CMK (cell line): Measurements from ENCODE around the gene ATN1.
A peak's percentile ranks its signal among the peaks of the same experiment; 100 is the strongest.

Source experiments
- DNase-seq: peaks from one replicate; pipeline ENCODE4 v3.0.0-alpha.2; 2010; ENCODE audit warnings: low read depth

Gene ATN1

GRCh38 chr12:6925540-6926279 lies 2.0 kb upstream of the ATN1 start:
- no peak for DNase-seq

DNA sequence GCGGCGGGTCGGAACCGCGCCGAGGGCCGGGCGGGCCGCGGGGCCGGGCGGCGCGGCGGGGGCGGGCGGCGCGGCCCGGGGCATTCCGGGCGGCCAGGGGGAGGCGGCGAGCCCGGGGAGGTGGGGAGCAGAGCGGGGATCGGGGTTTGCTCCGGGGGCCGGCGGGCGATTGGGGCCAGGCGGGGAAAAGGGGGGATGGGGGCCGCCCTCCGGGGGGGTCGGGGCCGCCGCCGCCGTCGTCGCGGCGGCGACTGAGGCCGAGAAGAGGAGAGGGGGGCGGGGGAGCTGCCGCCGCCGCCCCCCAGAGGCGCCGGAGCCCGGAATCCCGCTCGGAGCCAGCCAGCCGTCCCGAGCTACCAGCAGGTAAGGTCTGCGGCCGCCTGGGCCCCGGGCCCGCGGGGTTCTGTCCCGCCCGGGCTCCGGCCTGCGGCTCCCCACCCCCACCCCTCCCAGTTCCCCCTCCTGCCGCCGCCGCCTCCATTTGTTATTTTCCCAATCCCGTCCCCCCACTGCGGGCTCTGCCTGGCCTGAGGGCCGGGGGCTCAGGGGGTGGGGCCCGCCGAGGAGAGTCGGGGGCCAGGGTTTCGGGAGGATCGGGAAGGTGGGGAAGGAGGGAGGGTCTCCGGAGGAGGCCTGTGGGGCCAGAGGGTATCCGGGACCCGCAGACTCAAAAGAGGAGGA lies 403 bp downstream of the ATN1 start:
- DNase-seq, result no peak

- DNase-seq, result no peak
Observed at GRCh38 chr12:6928703-6929407, 1.1 kb downstream of the ATN1 start.

GRCh38 chr12:6929466-6930452 lies 2.0 kb downstream of the ATN1 start:
- no peak for DNase-seq

DNA sequence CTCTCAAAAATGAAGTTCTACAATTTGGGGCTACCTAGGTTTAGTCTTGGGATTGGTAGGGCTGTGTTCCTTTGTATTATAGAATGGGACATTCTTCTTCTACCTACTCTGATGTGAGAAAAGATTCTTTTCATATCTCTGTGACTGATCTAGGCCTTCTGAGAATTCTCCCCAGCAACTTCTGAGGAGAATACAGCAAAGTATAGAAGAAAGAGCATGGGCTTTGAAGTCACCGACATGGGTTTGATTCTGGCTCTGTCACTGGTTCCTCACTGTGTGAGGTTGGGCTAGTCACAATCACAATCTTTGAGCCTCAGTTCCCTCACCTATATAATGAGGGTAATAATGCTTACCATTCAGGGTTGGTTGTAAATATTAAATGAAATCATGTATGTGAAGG lies 5.0 kb downstream of the ATN1 start:
- DNase-seq, result no peak

DNA sequence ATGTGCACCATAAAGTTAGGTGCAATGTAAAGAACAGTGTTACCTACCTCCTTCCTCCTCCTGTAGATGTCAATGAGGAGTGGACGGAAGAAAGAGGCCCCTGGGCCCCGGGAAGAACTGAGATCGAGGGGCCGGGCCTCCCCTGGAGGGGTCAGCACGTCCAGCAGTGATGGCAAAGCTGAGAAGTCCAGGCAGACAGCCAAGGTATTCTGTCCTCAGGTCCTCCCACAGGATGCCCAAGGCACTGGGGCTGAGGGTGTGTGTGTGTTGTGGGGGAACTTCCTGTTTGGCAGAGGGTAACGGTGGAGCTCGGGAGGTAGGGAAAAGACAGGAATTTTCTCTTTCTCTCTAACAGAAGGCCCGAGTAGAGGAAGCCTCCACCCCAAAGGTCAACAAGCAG lies 6.4 kb downstream of the ATN1 start:
- no peak for DNase-seq

DNA sequence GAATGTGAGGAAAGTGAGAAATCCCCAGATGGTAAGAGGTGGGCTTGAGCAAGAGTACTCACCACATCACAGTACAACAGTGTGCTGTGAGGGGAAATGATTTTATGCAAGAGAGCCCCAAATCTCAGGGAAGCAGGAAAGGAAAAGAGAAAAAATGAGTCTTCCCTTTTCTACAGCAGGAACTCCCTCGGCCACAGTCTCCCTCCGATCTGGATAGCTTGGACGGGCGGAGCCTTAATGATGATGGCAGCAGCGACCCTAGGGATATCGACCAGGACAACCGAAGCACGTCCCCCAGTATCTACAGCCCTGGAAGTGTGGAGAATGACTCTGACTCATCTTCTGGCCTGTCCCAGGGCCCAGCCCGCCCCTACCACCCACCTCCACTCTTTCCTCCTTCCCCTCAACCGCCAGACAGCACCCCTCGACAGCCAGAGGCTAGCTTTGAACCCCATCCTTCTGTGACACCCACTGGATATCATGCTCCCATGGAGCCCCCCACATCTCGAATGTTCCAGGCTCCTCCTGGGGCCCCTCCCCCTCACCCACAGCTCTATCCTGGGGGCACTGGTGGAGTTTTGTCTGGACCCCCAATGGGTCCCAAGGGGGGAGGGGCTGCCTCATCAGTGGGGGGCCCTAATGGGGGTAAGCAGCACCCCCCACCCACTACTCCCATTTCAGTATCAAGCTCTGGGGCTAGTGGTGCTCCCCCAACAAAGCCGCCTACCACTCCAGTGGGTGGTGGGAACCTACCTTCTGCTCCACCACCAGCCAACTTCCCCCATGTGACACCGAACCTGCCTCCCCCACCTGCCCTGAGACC lies 7.8 kb downstream of the ATN1 start:
- no peak for DNase-seq

GRCh38 chr12:6936194-6936635 lies 8.5 kb downstream of the ATN1 start:
- DNase-seq, result no peak

- no peak for DNase-seq
Observed at GRCh38 chr12:6936636-6937480, 9.1 kb downstream of the ATN1 start.

GRCh38 chr12:6937481-6938352 lies 10.0 kb downstream of the ATN1 start:
- peak; percentile 84 for DNase-seq

DNA sequence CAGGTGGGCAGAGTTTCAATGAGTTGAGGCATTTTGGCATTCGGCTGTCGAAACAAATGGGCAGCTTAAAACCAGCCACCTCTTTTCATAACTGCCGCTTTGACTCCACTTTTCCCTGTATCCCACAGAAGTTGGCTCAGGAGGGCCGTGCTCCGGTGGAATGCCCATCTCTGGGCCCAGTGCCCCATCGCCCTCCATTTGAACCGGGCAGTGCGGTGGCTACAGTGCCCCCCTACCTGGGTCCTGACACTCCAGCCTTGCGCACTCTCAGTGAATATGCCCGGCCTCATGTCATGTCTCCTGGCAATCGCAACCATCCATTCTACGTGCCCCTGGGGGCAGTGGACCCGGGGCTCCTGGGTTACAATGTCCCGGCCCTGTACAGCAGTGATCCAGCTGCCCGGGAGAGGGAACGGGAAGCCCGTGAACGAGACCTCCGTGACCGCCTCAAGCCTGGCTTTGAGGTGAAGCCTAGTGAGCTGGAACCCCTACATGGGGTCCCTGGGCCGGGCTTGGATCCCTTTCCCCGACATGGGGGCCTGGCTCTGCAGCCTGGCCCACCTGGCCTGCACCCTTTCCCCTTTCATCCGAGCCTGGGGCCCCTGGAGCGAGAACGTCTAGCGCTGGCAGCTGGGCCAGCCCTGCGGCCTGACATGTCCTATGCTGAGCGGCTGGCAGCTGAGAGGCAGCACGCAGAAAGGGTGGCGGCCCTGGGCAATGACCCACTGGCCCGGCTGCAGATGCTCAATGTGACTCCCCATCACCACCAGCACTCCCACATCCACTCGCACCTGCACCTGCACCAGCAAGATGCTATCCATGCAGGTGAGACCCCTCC lies 10.8 kb downstream of the ATN1 start:
- no peak for DNase-seq

GRCh38 chr12:6939191-6939540 lies 11.4 kb downstream of the ATN1 start:
- no peak for DNase-seq

GRCh38 chr12:6941267-6941666 lies 13.5 kb downstream of the ATN1 start:
- DNase-seq, result no peak

- no peak for DNase-seq
Observed at GRCh38 chr12:6941782-6942181, 14.0 kb downstream of the ATN1 start.

GRCh38 chr12:6942331-6942665 lies 14.5 kb downstream of the ATN1 start:
- no peak for DNase-seq

- no peak for DNase-seq
Observed at GRCh38 chr12:6943389-6943721, 15.6 kb downstream of the ATN1 start.

GRCh38 chr12:6943722-6944380 lies 16.1 kb downstream of the ATN1 start, which contains the start of the genes C12orf57 and RNU7-1:
Gene C12orf57 (plus strand): TSS chr12:6944022. CDS start chr12:6944122, 100 bp downstream.
Gene RNU7-1 (plus strand): TSS chr12:6943816.
- peak; percentile 82 for DNase-seq
